ELF-1 (cell line): ENCODE measurements around the gene GABRB2.
"Not testable (repeated sequence)": the region's sequence is repeated elsewhere in the genome, so short reads cannot be mapped to it uniquely, and the experiment has no call there.

Source experiments
- DNase-seq: peaks from one replicate; pipeline ENCODE4 v3.0.0-alpha.2; 2016; ENCODE audit warnings: low read depth, low spot score

GABRB2 gene

GRCh38 chr5:161546470-161547301 lies at the start of gene GABRB2:
Gene GABRB2 (minus strand): TSS chr5:161546725. CDS start chr5:161546643, 82 bp downstream.
- DNase-seq, result peak; percentile 65

GRCh38 chr5:161585798-161586197 lies 39.3 kb upstream of the GABRB2 start:
- no peak for DNase-seq

- DNase-seq, result no peak
These were observed 34.1 kb upstream of the GABRB2 start for GRCh38 chr5:161580621-161581020.

- DNase-seq, result no peak
These were observed 26.4 kb upstream of the GABRB2 start for GRCh38 chr5:161572914-161573313.

- DNase-seq, result no peak
These were observed 19.6 kb upstream of the GABRB2 start for GRCh38 chr5:161566081-161566480.

- DNase-seq, result no peak
These were observed 15.9 kb upstream of the GABRB2 start for GRCh38 chr5:161562446-161562845.

GRCh38 chr5:161549106-161549505 lies 2.6 kb upstream of the GABRB2 start:
- DNase-seq, result peak; percentile 34

- DNase-seq, result peak; percentile 34
These were observed 2.1 kb upstream of the GABRB2 start for GRCh38 chr5:161548487-161549094.

- peak; percentile 31 for DNase-seq
These were observed 1.4 kb upstream of the GABRB2 start for GRCh38 chr5:161547738-161548486.

- DNase-seq, result peak; percentile 10
These were observed 847 bp upstream of the GABRB2 start for GRCh38 chr5:161547406-161547737.

GRCh38 chr5:161546095-161546469 lies 443 bp downstream of the GABRB2 start:
- no peak for DNase-seq

GRCh38 chr5:161545344-161546094 lies 1.0 kb downstream of the GABRB2 start:
- DNase-seq, result no peak

- DNase-seq, result peak; percentile 70
These were observed 2.2 kb downstream of the GABRB2 start for GRCh38 chr5:161544350-161544765.

GRCh38 chr5:161539016-161539415 lies 7.5 kb downstream of the GABRB2 start:
- DNase-seq, result no peak

GRCh38 chr5:161535762-161536161 lies 10.8 kb downstream of the GABRB2 start:
- no peak for DNase-seq

GRCh38 chr5:161530700-161531099 lies 15.8 kb downstream of the GABRB2 start:
- no peak for DNase-seq

- no peak for DNase-seq
These were observed 32.6 kb downstream of the GABRB2 start for GRCh38 chr5:161513942-161514341.

GRCh38 chr5:161507591-161507990 lies 38.9 kb downstream of the GABRB2 start:
- no peak for DNase-seq

GRCh38 chr5:161505160-161505559 lies 41.4 kb downstream of the GABRB2 start:
- DNase-seq, result not testable (repeated sequence)

GRCh38 chr5:161498531-161498930 lies 48.0 kb downstream of the GABRB2 start:
- DNase-seq, result no peak

- no peak for DNase-seq
These were observed 62.8 kb downstream of the GABRB2 start for GRCh38 chr5:161483721-161484120.

- DNase-seq, result no peak
These were observed 64.6 kb downstream of the GABRB2 start for GRCh38 chr5:161481922-161482321.
